Measurements from ENCODE around the gene C10orf90.

- no peak for TF ChIP-seq ZFP3 (CRISPR knock-in tag; IDR thresholded peaks at IDR 0.05)
- no peak for TF ChIP-seq PPARA (CRISPR knock-in tag; IDR thresholded peaks at IDR 0.05; ENCODE audit: borderline replicate concordance)
- no peak for TF ChIP-seq PATZ1 (CRISPR knock-in tag; IDR thresholded peaks at IDR 0.05; ENCODE audit: borderline replicate concordance)
- no peak for TF ChIP-seq CREB5 (CRISPR knock-in tag; IDR thresholded peaks at IDR 0.05; ENCODE audit: low read depth)
- TF ChIP-seq ZFP30 (CRISPR knock-in tag; IDR thresholded peaks at IDR 0.05) = no peak
- TF ChIP-seq, protein P1, sequence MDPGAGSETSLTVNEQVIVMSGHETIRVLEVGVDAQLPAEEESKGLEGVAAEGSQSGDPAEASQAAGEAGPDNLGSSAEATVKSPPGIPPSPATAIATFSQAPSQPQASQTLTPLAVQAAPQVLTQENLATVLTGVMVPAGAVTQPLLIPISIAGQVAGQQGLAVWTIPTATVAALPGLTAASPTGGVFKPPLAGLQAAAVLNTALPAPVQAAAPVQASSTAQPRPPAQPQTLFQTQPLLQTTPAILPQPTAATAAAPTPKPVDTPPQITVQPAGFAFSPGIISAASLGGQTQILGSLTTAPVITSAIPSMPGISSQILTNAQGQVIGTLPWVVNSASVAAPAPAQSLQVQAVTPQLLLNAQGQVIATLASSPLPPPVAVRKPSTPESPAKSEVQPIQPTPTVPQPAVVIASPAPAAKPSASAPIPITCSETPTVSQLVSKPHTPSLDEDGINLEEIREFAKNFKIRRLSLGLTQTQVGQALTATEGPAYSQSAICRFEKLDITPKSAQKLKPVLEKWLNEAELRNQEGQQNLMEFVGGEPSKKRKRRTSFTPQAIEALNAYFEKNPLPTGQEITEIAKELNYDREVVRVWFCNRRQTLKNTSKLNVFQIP (CRISPR knock-in tag; IDR thresholded peaks at IDR 0.05; ENCODE audit: borderline replicate concordance, low read depth) = no peak
- TF ChIP-seq, protein P2, sequence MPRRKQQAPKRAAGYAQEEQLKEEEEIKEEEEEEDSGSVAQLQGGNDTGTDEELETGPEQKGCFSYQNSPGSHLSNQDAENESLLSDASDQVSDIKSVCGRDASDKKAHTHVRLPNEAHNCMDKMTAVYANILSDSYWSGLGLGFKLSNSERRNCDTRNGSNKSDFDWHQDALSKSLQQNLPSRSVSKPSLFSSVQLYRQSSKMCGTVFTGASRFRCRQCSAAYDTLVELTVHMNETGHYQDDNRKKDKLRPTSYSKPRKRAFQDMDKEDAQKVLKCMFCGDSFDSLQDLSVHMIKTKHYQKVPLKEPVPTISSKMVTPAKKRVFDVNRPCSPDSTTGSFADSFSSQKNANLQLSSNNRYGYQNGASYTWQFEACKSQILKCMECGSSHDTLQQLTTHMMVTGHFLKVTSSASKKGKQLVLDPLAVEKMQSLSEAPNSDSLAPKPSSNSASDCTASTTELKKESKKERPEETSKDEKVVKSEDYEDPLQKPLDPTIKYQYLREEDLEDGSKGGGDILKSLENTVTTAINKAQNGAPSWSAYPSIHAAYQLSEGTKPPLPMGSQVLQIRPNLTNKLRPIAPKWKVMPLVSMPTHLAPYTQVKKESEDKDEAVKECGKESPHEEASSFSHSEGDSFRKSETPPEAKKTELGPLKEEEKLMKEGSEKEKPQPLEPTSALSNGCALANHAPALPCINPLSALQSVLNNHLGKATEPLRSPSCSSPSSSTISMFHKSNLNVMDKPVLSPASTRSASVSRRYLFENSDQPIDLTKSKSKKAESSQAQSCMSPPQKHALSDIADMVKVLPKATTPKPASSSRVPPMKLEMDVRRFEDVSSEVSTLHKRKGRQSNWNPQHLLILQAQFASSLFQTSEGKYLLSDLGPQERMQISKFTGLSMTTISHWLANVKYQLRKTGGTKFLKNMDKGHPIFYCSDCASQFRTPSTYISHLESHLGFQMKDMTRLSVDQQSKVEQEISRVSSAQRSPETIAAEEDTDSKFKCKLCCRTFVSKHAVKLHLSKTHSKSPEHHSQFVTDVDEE (CRISPR knock-in tag; IDR thresholded peaks at IDR 0.05) = no peak
- no peak for TF ChIP-seq RARB (CRISPR knock-in tag; IDR thresholded peaks at IDR 0.05)
- no peak for TF ChIP-seq ZNF565 (CRISPR knock-in tag; conservative IDR thresholded peaks at IDR 0.05; ENCODE audit: low read depth)
- TF ChIP-seq ESRRG (CRISPR knock-in tag; IDR thresholded peaks at IDR 0.05) = no peak
- TF ChIP-seq, protein P3, sequence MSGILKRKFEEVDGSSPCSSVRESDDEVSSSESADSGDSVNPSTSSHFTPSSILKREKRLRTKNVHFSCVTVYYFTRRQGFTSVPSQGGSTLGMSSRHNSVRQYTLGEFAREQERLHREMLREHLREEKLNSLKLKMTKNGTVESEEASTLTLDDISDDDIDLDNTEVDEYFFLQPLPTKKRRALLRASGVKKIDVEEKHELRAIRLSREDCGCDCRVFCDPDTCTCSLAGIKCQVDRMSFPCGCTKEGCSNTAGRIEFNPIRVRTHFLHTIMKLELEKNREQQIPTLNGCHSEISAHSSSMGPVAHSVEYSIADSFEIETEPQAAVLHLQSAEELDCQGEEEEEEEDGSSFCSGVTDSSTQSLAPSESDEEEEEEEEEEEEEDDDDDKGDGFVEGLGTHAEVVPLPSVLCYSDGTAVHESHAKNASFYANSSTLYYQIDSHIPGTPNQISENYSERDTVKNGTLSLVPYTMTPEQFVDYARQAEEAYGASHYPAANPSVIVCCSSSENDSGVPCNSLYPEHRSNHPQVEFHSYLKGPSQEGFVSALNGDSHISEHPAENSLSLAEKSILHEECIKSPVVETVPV (CRISPR knock-in tag; IDR thresholded peaks at IDR 0.05) = no peak
- no peak for TF ChIP-seq ZNF70 (CRISPR knock-in tag; IDR thresholded peaks at IDR 0.05)
- TF ChIP-seq TOX (CRISPR knock-in tag; IDR thresholded peaks at IDR 0.05; ENCODE audit: borderline replicate concordance) = no peak
Measured at GRCh38 chr10:126481181-126481580, 189.3 kb downstream of the C10orf90 start.
